ENCODE results near the gene TMEM114. TPM values are rescaled to one million over a fixed set of nuclear protein-coding genes. Genes with fewer than 3 reads are reported as not detected.

Gene TMEM114
- total RNA-seq, 1 experiment from 2014 or later, result not detected

- Histone ChIP-seq H3K79me2 (ENCODE audit: insufficient read depth, low read length) (no peaks in the 10 kb centered on the region), H2AFZ (ENCODE audit: low read depth, low read length, poor library complexity, severe bottlenecking) (no peak overlapping the region), H4K20me1 (ENCODE audit: insufficient read depth) (no peaks in the 10 kb centered on the region), H3K36me3 (ENCODE audit: control insufficient read depth in 1 of 2, insufficient read depth in 2 of 2, low read length in 2 of 2) (no peaks in the 10 kb centered on the region), H3K9me3 (ENCODE audit: control insufficient read depth in 1 of 2, insufficient read depth in 1 of 2, low read depth in 1 of 2, low read length in 2 of 2) (peaks cover 0 to 4% of the 10 kb centered on the region in 2 experiments; a peak in 1 of 4 replicates), H3K27ac (ENCODE audit: low read depth, low read length) (no peak overlapping the region), H3K27me3 (ENCODE audit: insufficient read depth, low read length) (no peaks in the 10 kb centered on the region), H3K9ac (ENCODE audit: low read length) (no peak overlapping the region), H3K9me2 (ENCODE audit: insufficient read depth) (no peaks in the 10 kb centered on the region), H3K4me3 (replicated peaks in 1 of 2; ENCODE audit: low read depth in 1 of 2, low read length in 2 of 2) (no peak overlapping the region), H3K4me1 (ENCODE audit: control insufficient read depth in 1 of 2, insufficient read depth in 2 of 2, low read length in 2 of 2) (peaks cover 0 to 4% of the 10 kb centered on the region in 2 experiments; a peak in 1 of 4 replicates), H3K4me2 (ENCODE audit: low read length) (no peak overlapping the region)
- RAD21 ChIA-PET (ENCODE audit: low non-redundant PET in 1 of 2, low total read pairs in 2 of 2, uncharacterized antibody in 2 of 2, unreplicated experiment in 2 of 2), result no interaction called here
- TF ChIP-seq REST (IDR thresholded peaks at IDR 0.05; ENCODE audit: low read depth) (no peak), ZNF274 (IDR thresholded peaks at IDR 0.05; ENCODE audit: low read depth, low read length) (no peak), FOSL1 (IDR thresholded peaks at IDR 0.05; ENCODE audit: low read depth) (no peak), EZH2 (IDR thresholded peaks at IDR 0.05) (no peak), EZH2phosphoT487 (IDR thresholded peaks at IDR 0.05; ENCODE audit: borderline replicate concordance) (no peak), CBX3 (IDR thresholded peaks at IDR 0.05; ENCODE audit: low read depth) (no peak), POLR2AphosphoS5 (IDR thresholded peaks at IDR 0.05; ENCODE audit: low read depth, low read length) (no peak), ELF1 (IDR thresholded peaks at IDR 0.05; ENCODE audit: borderline replicate concordance, low read depth) (no peak), RAD21 (IDR thresholded peaks at IDR 0.05; ENCODE audit: low read depth) (no peak), SRF (IDR thresholded peaks at IDR 0.05; ENCODE audit: low read depth) (no peak), POLR2A (IDR thresholded peaks at IDR 0.05; ENCODE audit: borderline replicate concordance, extremely low read depth, insufficient read depth, insufficient read length) (no peak), EGR1 (IDR thresholded peaks at IDR 0.05; ENCODE audit: low read depth) (no peak), TCF7L2 (IDR thresholded peaks at IDR 0.05; ENCODE audit: borderline replicate concordance, extremely low read depth, insufficient read depth, insufficient read length) (no peak), CEBPB (IDR thresholded peaks at IDR 0.05; ENCODE audit: low read depth) (no peak), ZFX (IDR thresholded peaks at IDR 0.05) (no peak), SIN3A (IDR thresholded peaks at IDR 0.05; ENCODE audit: low read depth) (no peak)
- TF ChIP-seq, protein P1, sequence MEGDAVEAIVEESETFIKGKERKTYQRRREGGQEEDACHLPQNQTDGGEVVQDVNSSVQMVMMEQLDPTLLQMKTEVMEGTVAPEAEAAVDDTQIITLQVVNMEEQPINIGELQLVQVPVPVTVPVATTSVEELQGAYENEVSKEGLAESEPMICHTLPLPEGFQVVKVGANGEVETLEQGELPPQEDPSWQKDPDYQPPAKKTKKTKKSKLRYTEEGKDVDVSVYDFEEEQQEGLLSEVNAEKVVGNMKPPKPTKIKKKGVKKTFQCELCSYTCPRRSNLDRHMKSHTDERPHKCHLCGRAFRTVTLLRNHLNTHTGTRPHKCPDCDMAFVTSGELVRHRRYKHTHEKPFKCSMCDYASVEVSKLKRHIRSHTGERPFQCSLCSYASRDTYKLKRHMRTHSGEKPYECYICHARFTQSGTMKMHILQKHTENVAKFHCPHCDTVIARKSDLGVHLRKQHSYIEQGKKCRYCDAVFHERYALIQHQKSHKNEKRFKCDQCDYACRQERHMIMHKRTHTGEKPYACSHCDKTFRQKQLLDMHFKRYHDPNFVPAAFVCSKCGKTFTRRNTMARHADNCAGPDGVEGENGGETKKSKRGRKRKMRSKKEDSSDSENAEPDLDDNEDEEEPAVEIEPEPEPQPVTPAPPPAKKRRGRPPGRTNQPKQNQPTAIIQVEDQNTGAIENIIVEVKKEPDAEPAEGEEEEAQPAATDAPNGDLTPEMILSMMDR (IDR thresholded peaks at IDR 0.05 in 2 of 3, conservative IDR thresholded peaks at IDR 0.05 in 1 of 3; ENCODE audit: borderline replicate concordance in 1 of 3, insufficient read depth in 1 of 3, low read depth in 2 of 3, low read length in 2 of 3), result no peak
- TF ChIP-seq, protein P2, sequence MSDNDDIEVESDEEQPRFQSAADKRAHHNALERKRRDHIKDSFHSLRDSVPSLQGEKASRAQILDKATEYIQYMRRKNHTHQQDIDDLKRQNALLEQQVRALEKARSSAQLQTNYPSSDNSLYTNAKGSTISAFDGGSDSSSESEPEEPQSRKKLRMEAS (IDR thresholded peaks at IDR 0.05), result no peak
- TF ChIP-seq, protein P3, sequence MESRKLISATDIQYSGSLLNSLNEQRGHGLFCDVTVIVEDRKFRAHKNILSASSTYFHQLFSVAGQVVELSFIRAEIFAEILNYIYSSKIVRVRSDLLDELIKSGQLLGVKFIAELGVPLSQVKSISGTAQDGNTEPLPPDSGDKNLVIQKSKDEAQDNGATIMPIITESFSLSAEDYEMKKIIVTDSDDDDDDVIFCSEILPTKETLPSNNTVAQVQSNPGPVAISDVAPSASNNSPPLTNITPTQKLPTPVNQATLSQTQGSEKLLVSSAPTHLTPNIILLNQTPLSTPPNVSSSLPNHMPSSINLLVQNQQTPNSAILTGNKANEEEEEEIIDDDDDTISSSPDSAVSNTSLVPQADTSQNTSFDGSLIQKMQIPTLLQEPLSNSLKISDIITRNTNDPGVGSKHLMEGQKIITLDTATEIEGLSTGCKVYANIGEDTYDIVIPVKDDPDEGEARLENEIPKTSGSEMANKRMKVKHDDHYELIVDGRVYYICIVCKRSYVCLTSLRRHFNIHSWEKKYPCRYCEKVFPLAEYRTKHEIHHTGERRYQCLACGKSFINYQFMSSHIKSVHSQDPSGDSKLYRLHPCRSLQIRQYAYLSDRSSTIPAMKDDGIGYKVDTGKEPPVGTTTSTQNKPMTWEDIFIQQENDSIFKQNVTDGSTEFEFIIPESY (IDR thresholded peaks at IDR 0.05; ENCODE audit: extremely low read depth, insufficient replicate concordance, low read length), result no peak
- POLR2A ChIA-PET, result no interaction called here
- ATAC-seq (no peak), DNase-seq (ENCODE audit: low read depth, low spot score) (no peak)
- CTCF ChIA-PET, result no interaction called here
- no TSS peak for BruUV-seq (replicated peaks)
- intact Hi-C loops (cut with micrococcal nuclease), result loop anchor here (5.0 to 10.0 kb wide), 2 partner anchors 439 to 1942 kb away; no protein-coding TSS in a partner anchor
Observed at GRCh38 chr16:8565498-8565897, 24.8 kb downstream of the TMEM114 start.

Measured in HCT116 (cell line).